HUES6 (cell line): ENCODE results near the gene TBC1D22A.

Experiments used
- H3K27ac ChIP-seq: 2 replicates; pipeline ENCODE4 v1.7.0; 2013; ENCODE audit warnings: low read depth, mild to moderate bottlenecking, low read length, inconsistent platforms
- H3K27me3 ChIP-seq: 2 replicates; pipeline ENCODE4 v1.6.1; 2013; ENCODE audit warnings: low read length; ENCODE audit not compliant: control insufficient read depth, insufficient read depth
- H3K36me3 ChIP-seq: 2 replicates; pipeline ENCODE4 v1.6.1; 2013; ENCODE audit warnings: low read length; ENCODE audit not compliant: control insufficient read depth, insufficient read depth
- H3K4me1 ChIP-seq: 2 replicates; pipeline ENCODE4 v1.6.1; 2013; ENCODE audit warnings: low read length; ENCODE audit not compliant: control insufficient read depth, insufficient read depth
- H3K4me3 ChIP-seq: 2 replicates; pipeline ENCODE4 v1.5.1; 2013; ENCODE audit warnings: low read depth, low read length
- H3K9ac ChIP-seq: one replicate; pipeline ENCODE4 v1.6.1; 2013; ENCODE audit warnings: mild to moderate bottlenecking, low read length
- H3K9me3 ChIP-seq: 2 replicates; pipeline ENCODE4 v1.6.1; 2013; ENCODE audit warnings: low read depth, low read length; ENCODE audit not compliant: control insufficient read depth, insufficient read depth

The TBC1D22A gene

GRCh38 chr22:46881373-46882118 is 119.1 kb downstream of the TBC1D22A start:
- Histone ChIP-seq H3K9me3 (no peaks in the 10 kb centered on the region), H3K4me1 (no peaks in the 10 kb centered on the region), H3K36me3 (no peaks in the 10 kb centered on the region), H3K4me3 (no peak overlapping the region), H3K27me3 (no peaks in the 10 kb centered on the region), H3K27ac (no peak overlapping the region), H3K9ac (no peak overlapping the region)

DNA sequence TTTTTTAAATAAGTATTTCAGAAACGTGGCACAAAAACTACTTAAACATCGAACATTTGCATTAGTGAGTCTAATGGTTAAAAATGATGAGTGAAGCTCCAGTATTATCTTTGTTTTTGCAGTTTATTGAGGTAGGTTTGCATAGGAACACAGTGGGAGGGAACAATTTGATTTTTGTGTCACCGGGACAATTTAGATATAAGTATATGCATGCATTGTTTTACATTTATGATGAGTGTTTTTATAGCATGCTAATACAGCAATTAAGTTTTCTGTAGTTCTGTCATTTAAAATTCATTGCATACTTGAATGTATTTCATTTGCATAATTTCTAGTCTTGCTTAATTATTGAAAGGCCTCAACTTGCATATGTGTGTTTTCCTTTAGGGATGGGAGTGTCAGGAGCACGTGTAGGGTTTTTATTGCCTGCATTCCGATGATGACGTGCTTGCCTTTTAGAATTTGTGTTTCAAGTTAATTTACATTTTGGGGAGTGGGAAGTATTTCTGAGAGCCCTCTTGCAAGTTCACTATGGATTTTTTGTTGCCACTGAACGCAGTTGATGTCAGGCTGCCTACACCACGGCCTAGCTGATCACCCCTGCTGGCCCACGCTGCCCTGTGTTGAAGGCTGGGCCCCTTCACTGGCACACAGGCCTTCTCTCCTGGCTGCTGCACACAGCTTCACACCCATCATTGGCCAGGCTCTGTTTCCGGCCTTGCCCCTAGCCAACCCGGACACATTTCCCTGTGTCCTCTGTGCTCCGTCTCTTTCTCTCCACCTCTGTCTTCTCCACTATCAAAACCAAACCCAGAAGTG is 120.9 kb downstream of the TBC1D22A start:
- no peaks in the 10 kb centered on the region for H3K9me3 ChIP-seq
- H3K4me3 ChIP-seq: no peak overlapping the region
- no peak overlapping the region for H3K27ac ChIP-seq
- no peaks in the 10 kb centered on the region for H3K27me3 ChIP-seq
- H3K36me3 ChIP-seq: 0 out of 2 replicates have a peak, but pooled peaks cover 3% of the 10 kb centered on the region
- no peak overlapping the region for H3K9ac ChIP-seq
- no peaks in the 10 kb centered on the region for H3K4me1 ChIP-seq

DNA sequence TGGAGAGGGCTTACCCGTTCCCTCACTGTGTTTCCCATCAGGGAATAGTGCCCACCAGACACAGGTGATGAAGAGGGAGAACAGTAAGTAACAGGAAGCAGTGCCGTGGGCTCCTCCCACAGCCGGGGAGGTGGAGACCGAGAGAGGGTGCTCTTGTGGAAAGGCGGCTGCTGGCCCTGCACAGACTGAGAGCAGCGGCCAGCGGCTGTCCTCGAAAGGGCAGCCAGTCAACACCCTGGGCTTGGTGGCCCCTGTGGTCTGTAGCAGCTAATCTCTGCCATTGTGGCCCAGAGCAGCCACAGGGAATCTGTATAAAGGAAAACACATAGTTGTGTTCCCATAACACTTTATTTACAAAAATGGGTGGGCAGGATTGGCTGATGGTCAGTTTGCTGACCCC is 121.9 kb downstream of the TBC1D22A start:
- Histone ChIP-seq H3K36me3 (0 out of 2 replicates have a peak, but pooled peaks cover 6% of the 10 kb centered on the region), H3K27me3 (no peaks in the 10 kb centered on the region), H3K27ac (no peak overlapping the region), H3K4me3 (no peak overlapping the region), H3K9ac (no peak overlapping the region), H3K9me3 (no peaks in the 10 kb centered on the region), H3K4me1 (no peaks in the 10 kb centered on the region)

DNA sequence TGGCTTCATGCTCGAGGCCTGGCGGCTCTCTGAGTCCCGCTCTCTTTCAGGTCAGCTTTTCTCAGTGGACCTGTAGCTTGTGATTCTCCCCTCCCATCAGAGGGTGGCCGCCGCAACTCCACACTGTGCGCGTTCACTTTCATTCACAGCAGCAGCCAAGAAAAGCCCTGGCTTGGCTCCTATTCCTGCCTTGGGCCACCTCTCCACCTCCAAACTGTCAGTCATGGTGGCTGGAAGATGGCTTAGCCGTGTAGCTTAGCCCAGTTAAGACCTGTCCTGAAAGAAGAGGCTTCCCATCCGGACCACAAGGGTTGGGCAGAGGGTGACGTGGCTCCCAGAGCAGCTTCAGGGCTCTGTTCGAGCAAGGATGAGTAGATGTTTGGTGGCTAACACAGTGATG is 125.5 kb downstream of the TBC1D22A start:
- no peaks in the 10 kb centered on the region for H3K9me3 ChIP-seq
- peaks cover 16% of the 10 kb centered on the region; the same call in 1 of the 2 replicates for H3K36me3 ChIP-seq
- no peak overlapping the region for H3K4me3 ChIP-seq
- H3K27me3 ChIP-seq: no peaks in the 10 kb centered on the region
- H3K27ac ChIP-seq: no peak overlapping the region
- H3K9ac ChIP-seq: no peak overlapping the region
- H3K4me1 ChIP-seq: no peaks in the 10 kb centered on the region

DNA sequence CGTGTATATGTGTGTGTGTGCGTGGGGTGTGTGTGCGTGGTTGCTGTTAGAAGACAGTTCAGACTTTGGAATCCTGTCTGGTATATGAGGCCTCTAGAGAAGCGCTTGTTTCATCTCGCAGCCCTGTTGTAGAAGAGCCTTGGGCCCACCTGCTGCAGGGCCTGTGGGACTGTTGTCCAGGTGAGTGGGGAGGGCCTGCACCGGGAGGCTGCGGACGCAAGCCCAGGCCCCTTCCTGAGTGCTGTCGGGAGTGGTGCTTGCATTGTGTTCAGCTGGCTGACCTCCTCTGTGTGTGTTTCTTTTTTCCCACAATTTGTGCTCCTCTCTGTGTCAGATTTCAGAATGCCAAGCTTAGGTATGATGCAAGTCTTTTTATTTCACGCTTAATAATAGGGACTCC is 128.4 kb downstream of the TBC1D22A start:
- H3K4me1 ChIP-seq: no peaks in the 10 kb centered on the region
- peaks cover 23% of the 10 kb centered on the region for H3K36me3 ChIP-seq
- no peak overlapping the region for H3K4me3 ChIP-seq
- no peak overlapping the region for H3K9ac ChIP-seq
- H3K9me3 ChIP-seq: no peaks in the 10 kb centered on the region
- no peak overlapping the region for H3K27ac ChIP-seq
- no peaks in the 10 kb centered on the region for H3K27me3 ChIP-seq

DNA sequence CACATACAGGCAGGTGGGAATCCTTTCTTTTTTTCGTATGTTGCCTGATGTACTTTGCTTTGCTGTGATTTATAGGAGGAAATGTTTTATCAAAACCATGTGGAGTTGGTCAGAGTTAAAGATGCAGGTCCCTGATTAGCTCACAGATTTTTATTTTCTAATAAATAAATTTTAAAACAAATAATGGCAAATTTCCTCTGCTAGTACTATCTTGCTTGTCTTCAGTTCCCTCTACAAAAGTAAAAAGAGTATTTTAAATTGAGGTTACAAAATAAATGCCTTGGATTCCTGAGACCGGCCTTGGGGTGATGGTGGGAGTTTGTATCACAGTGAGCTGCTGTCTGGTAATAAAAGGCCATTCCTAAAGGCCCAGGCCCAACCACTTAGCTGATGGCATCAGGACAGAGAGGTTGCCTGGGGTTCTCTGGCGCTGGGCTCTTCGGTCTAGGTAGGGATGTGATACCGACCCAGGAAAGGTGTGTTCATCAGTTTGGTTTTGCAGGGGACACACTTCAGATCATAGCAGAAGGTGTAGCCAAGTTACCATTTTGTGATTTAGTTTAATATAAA is 129.0 kb downstream of the TBC1D22A start:
- H3K27ac ChIP-seq: no peak overlapping the region
- no peaks in the 10 kb centered on the region for H3K27me3 ChIP-seq
- no peaks in the 10 kb centered on the region for H3K9me3 ChIP-seq
- H3K36me3 ChIP-seq: peaks cover 23% of the 10 kb centered on the region
- no peak overlapping the region for H3K9ac ChIP-seq
- no peaks in the 10 kb centered on the region for H3K4me1 ChIP-seq
- no peak overlapping the region for H3K4me3 ChIP-seq

GRCh38 chr22:46892866-46893265 is 130.4 kb downstream of the TBC1D22A start:
- Histone ChIP-seq H3K4me1 (no peaks in the 10 kb centered on the region), H3K4me3 (no peak overlapping the region), H3K27ac (no peak overlapping the region), H3K27me3 (no peaks in the 10 kb centered on the region), H3K9ac (no peak overlapping the region), H3K36me3 (peaks cover 23% of the 10 kb centered on the region), H3K9me3 (no peaks in the 10 kb centered on the region)

- H3K9me3 ChIP-seq: no peaks in the 10 kb centered on the region
- H3K27me3 ChIP-seq: no peaks in the 10 kb centered on the region
- H3K27ac ChIP-seq: no peak overlapping the region
- H3K4me1 ChIP-seq: no peaks in the 10 kb centered on the region
- H3K4me3 ChIP-seq: no peak overlapping the region
- peaks cover 18% of the 10 kb centered on the region for H3K36me3 ChIP-seq
- no peak overlapping the region for H3K9ac ChIP-seq
These were observed 131.0 kb downstream of the TBC1D22A start for GRCh38 chr22:46893281-46894020.

DNA sequence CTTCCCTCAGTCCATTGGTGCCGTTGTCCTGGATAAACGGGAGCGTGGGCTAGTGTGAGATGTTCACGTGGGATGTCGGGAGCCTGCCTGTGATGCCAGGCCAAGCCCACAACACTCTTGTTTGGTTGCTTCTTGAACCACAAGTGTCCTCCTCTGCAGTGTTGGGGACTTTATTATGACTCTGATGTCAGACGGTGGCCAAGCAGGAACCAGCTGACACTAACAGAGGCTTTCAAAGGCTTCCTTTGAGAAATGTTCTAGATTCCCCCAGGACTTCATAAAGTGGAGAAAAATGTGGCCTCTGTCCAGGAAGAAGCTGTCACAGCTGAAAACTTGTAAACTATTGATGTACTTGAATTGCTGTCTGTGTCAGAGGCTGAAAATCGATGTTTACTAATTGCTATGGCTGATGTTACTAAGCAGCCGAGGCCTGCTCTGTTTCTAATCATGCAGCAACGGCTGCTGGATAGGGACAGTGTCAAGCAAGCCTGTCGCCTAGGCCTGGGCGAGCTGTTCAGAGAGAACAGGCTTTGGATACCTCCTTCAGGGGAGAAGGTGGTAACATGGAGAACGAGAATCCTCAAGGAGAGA is 131.7 kb downstream of the TBC1D22A start:
- Histone ChIP-seq H3K36me3 (peaks cover 18% of the 10 kb centered on the region), H3K9ac (no peak overlapping the region), H3K4me3 (no peak overlapping the region)

DNA sequence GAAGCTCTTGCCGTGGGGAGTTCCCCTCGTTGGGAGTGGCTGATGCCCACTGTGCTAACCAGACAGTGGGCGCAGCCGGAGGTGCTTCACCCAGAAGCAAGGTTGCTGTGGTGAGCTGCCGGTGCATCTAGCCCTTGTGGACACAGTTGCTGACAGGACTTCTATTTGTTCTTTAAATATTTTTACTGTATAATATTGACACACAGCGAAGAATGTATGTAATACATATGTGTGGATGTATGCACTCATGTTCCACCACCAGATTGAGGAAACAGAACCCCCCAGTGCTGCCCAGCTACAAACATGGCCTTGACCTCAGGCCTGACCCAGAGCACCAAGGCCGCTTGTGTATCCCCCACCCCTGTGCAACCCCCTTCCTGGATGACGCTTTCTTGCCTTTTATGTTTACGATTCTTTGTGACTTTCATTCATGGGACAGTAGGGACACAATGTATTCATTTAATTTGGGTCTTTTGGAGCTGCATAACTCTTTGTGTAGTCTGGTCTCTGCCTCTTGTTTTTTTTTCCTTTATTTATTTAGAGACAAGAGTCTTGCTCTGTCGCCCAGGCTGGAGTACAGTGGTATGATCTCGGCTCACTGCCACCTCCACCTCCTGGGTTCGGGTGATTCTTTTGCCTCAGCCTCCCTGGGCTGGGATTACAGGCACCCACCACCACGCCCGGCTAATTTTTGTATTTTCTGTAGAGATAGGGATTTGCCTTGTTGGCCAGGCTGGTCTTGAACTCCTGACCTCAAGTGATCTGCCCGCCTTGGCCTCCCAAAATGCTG is 132.6 kb downstream of the TBC1D22A start:
- Histone ChIP-seq H3K9me3 (no peaks in the 10 kb centered on the region), H3K27me3 (no peaks in the 10 kb centered on the region), H3K9ac (no peak overlapping the region), H3K4me3 (no peak overlapping the region), H3K4me1 (no peaks in the 10 kb centered on the region), H3K27ac (no peak overlapping the region), H3K36me3 (peaks cover 14% of the 10 kb centered on the region)

More for the DNA sequence above, 131.7 kb downstream of the TBC1D22A start:
- H3K9me3 ChIP-seq: no peaks in the 10 kb centered on the region
- H3K27me3 ChIP-seq: no peaks in the 10 kb centered on the region
- H3K4me1 ChIP-seq: no peaks in the 10 kb centered on the region
- H3K27ac ChIP-seq: no peak overlapping the region
